Testis (tissue), 3 donors: ENCODE measurements around the gene TNRC6B. TPM values are rescaled to one million over a fixed set of nuclear protein-coding genes. Genes with fewer than 3 reads are reported as not detected.

Experiments
- DNase-seq: peaks from one replicate; pipeline ENCODE4 v3.0.0-alpha.2; 2019
- H3K27ac ChIP-seq, 2 donors: fragments of 200-600 bp; sonication (generic); one replicate each; pipeline ENCODE4 v1.5.1; 2019
- H3K27me3 ChIP-seq: fragments of 200-600 bp; sonication (generic); one replicate; pipeline ENCODE4 v1.5.1; 2019
- H3K36me3 ChIP-seq: fragments of 200-600 bp; sonication (generic); one replicate; pipeline ENCODE4 v1.5.1; 2017; ENCODE audit warnings: low read depth; ENCODE audit errors: missing control alignments
- H3K4me1 ChIP-seq: fragments of 200-600 bp; sonication (generic); one replicate; pipeline ENCODE4 v1.5.1; 2019
- H3K4me3 ChIP-seq, 2 donors: fragments of 200-600 bp; sonication (generic); one replicate each; pipeline ENCODE4 v1.5.1; 2017 to 2019
- H3K9me3 ChIP-seq: fragments of 200-600 bp; sonication (generic); one replicate; pipeline ENCODE4 v1.5.1; 2017
- POLR2A ChIP-seq: fragments of 450-650 bp; IDR thresholded peaks from one replicate; pipeline ENCODE4 v1.6.1; 2017; ENCODE audit warnings: antibody characterized with exemption, mild to moderate bottlenecking, moderate library complexity
- WGBS, 2 donors: methylation state at CpG; one replicate each; pipeline ENCODE4 v1.1.5; 2018; 5-methylcytosine and 5-hydroxymethylcytosine counted together
- intact Hi-C: fragments of 100-400 bp; cut with DNase I; formaldehyde crosslinking; loops from one replicate; pipeline ENCODE4 v1.15.1; 2023; ENCODE audit warnings: low total_unique reads
- polyA plus RNA-seq: library from polyadenylated mRNA; stranded (reverse); fragments of 350-450 nt; fragmentation: Illumina TruSeq; extraction: RNeasy Lipid Tissue Mini Kit (QIAGEN cat#74804); gene quantifications from one replicate; pipeline ENCODE4 v1.2.3, GENCODE V29; 2014; ENCODE audit warnings: low read depth, low replicate concordance; ENCODE audit not compliant: insufficient read depth
- total RNA-seq, 2 donors: library from RNA; depleted of rRNA; stranded (reverse); fragments of >200 nt; gene quantifications; one replicate each; pipeline ENCODE4 v1.2.3, GENCODE V29; 2016
- TF ChIP-seq, protein P1 (sequence below), 3 experiments: fragments of 450-650 bp in 2 of 3; fragments of 200-600 bp in 1 of 3; sonication (generic) in 1 of 3; IDR thresholded peaks; one replicate each; pipeline ENCODE4 v1.5.1; 2016 to 2019; ENCODE audit warnings: antibody characterized with exemption in 3 of 3, mild to moderate bottlenecking in 2 of 3, moderate library complexity in 1 of 3

TNRC6B gene
- total and polyA plus RNA-seq, 3 donors from 2014 or later = 49.2 to 122 (median 79.7) TPM

DNA sequence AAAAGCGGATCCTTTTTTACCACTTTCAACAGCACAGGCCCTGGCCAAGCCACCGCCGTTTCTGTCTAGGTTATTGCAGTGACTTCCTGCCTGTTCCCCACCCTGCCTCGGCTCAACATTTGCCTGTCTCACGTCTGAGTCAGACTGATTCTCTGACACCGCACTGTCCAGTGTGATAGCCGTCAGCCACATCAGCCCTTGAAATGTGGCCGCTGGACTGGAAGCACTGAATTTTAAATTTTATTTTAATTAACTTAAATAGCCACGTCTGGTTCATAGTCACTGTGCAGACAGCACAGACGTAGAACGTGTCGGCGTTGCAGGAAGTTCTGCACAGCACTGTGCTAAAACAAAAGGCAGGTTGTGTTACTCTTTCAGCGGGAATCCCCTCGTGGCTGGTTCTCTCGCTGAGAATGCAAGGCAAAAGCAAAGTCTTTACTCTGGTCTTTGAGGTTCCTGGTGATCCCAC, 112.3 kb downstream of the TNRC6B start:
- H3K4me3 ChIP-seq = no peak overlapping the region
- H3K36me3 ChIP-seq = no peaks in the 10 kb centered on the region
- TF ChIP-seq, protein P1, sequence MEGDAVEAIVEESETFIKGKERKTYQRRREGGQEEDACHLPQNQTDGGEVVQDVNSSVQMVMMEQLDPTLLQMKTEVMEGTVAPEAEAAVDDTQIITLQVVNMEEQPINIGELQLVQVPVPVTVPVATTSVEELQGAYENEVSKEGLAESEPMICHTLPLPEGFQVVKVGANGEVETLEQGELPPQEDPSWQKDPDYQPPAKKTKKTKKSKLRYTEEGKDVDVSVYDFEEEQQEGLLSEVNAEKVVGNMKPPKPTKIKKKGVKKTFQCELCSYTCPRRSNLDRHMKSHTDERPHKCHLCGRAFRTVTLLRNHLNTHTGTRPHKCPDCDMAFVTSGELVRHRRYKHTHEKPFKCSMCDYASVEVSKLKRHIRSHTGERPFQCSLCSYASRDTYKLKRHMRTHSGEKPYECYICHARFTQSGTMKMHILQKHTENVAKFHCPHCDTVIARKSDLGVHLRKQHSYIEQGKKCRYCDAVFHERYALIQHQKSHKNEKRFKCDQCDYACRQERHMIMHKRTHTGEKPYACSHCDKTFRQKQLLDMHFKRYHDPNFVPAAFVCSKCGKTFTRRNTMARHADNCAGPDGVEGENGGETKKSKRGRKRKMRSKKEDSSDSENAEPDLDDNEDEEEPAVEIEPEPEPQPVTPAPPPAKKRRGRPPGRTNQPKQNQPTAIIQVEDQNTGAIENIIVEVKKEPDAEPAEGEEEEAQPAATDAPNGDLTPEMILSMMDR (IDR thresholded peaks at IDR 0.05) = no peak
- TF ChIP-seq POLR2A = no peak
- H3K4me1 ChIP-seq = no peaks in the 10 kb centered on the region
- intact Hi-C loops = no loop called here
- H3K27me3 ChIP-seq = no peaks in the 10 kb centered on the region
- H3K9me3 ChIP-seq = no peaks in the 10 kb centered on the region
- no peak overlapping the region for H3K27ac ChIP-seq
- no peak for DNase-seq
- WGBS, 2 donors = 74 to 83% methylated on average over 16 of the region's 16 CpGs

DNA sequence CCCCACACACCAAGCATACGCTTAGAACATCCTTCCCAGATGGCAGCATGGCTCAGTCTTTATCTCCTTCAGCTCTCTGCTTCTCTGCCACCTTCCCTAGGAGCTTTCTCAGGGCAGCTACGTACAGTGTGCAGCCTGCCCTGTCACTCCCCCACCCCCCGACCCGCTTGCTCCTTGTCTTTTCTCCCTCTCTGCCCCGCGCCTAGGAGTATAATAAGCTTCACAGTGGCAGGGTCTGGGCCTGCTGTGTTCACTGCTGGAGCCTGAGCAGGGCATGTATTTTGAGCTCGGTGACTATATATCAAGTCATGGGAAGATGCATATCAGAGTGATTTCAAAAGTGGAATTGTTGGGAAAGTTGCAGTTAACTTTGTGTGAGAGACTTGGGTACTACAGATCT, 112.8 kb downstream of the TNRC6B start:
- no peaks in the 10 kb centered on the region for H3K4me1 ChIP-seq
- H3K27me3 ChIP-seq = no peaks in the 10 kb centered on the region
- no peak overlapping the region for H3K27ac ChIP-seq
- H3K9me3 ChIP-seq = no peaks in the 10 kb centered on the region
- 74 to 75% methylated on average over 7 of the region's 7 CpGs for WGBS, 2 donors
- no peak overlapping the region for H3K4me3 ChIP-seq
- TF ChIP-seq, protein P1 (IDR thresholded peaks at IDR 0.05) = no peak
- no peak for TF ChIP-seq POLR2A
- no peaks in the 10 kb centered on the region for H3K36me3 ChIP-seq
- intact Hi-C loops = no loop called here
- DNase-seq = no peak

DNA sequence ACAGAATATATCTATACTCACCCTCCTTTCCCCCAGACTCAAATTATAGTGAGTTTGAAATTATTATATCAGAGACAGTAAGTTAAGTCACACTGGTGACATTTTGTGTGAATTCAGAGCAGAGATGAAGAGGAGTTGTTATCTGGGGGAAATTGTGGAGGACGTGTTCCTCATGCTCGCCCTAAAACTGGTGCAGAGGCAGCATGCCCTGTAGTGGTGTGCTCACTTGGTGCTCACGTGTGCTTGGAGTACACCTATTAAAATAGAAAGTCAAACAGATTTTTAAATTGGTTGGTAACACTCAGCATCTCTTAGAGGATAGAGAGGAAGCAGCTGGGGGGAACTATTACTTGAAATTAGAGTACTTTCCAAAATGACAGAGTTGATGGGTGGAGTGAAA, 117.0 kb downstream of the TNRC6B start:
- intact Hi-C loops = no loop called here
- TF ChIP-seq POLR2A = no peak
- TF ChIP-seq, protein P1 (IDR thresholded peaks at IDR 0.05) = no peak
- 84 to 97% methylated on average over 3 of the region's 3 CpGs for WGBS, 2 donors
- no peaks in the 10 kb centered on the region for H3K36me3 ChIP-seq
- no peak overlapping the region for H3K27ac ChIP-seq
- no peaks in the 10 kb centered on the region for H3K9me3 ChIP-seq
- H3K27me3 ChIP-seq = no peaks in the 10 kb centered on the region
- no peak for DNase-seq
- H3K4me1 ChIP-seq = peaks cover 2% of the 10 kb centered on the region
- H3K4me3 ChIP-seq = no peak overlapping the region

DNA sequence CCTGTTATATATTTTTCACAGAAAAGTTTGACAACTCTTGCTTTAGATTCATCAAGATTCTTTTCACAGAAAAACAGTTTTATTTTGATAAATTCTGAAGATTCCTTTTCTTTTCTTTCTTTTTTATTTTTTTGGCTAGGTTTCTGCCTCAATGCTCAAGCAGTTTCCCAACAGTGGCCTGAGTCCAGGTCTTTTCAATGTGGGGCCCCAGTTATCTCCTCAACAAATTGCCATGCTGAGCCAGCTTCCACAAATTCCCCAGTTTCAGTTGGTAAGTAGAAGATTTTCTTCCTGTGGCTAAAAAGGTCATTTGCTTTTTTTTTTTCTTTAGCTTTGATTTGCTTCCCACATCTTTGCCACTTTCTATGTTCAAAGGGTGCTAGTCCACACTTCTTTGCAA, 122.6 kb downstream of the TNRC6B start:
- no peak for TF ChIP-seq POLR2A
- TF ChIP-seq, protein P1 (IDR thresholded peaks at IDR 0.05) = no peak
- DNase-seq = no peak
- H3K27ac ChIP-seq = no peak overlapping the region
- H3K36me3 ChIP-seq = no peaks in the 10 kb centered on the region
- H3K27me3 ChIP-seq = no peaks in the 10 kb centered on the region
- intact Hi-C loops = no loop called here
- no peaks in the 10 kb centered on the region for H3K9me3 ChIP-seq
- peaks cover 3% of the 10 kb centered on the region for H3K4me1 ChIP-seq
- no peak overlapping the region for H3K4me3 ChIP-seq

DNA sequence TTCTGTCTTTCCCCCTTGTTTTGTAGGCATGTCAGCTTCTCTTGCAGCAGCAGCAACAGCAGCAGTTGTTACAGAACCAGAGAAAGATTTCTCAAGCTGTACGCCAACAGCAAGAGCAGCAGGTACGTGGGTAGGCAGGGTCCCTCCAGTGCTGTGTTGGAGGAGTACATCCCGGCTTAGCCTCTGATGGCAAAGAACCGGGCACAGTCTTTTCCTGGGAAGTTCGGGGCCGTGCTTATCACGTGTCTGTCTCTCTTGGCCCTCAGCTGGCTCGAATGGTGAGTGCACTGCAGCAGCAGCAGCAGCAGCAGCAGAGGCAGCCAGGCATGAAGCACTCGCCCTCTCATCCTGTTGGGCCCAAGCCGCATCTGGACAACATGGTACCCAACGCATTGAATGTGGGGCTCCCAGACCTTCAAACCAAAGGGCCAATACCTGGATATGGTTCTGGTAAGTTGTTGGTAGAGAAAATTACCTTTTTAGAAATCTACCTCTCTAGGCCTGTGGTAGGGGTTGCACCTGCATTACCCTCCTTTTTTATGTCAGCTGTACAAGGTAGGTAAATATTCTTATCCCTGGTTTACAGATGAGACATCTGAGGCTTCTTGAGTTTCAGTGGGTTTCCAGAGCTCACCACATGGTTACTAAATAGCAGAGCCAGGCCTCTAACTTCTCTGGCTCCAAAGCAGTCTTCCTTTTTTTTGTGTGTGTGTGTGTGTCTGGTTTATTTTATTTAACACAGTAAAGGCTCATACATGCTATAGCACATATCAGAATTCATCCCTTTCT, 123.4 kb downstream of the TNRC6B start:
- H3K4me1 ChIP-seq = peaks cover 3% of the 10 kb centered on the region
- WGBS, 2 donors = 94 to 96% methylated on average over 11 of the region's 11 CpGs
- no peak overlapping the region for H3K27ac ChIP-seq
- H3K36me3 ChIP-seq = no peaks in the 10 kb centered on the region
- no peak for DNase-seq
- TF ChIP-seq, protein P1 (IDR thresholded peaks at IDR 0.05) = no peak
- no peak for TF ChIP-seq POLR2A
- H3K27me3 ChIP-seq = no peaks in the 10 kb centered on the region
- intact Hi-C loops = no loop called here
- H3K4me3 ChIP-seq = no peak overlapping the region
- H3K9me3 ChIP-seq = no peaks in the 10 kb centered on the region
